GM19452 (cell line): ENCODE measurements around the gene ASTL.

Source experiments
- ATAC-seq: cut with Tn5 transposase; IDR thresholded peaks from one replicate; pipeline ENCODE4 v1.9.1; 2021; ENCODE audit not compliant: unreplicated experiment

Gene ASTL

GRCh38 chr2:96114546-96114902 is 23.8 kb downstream of the ASTL start:
- ATAC-seq, result no peak

DNA sequence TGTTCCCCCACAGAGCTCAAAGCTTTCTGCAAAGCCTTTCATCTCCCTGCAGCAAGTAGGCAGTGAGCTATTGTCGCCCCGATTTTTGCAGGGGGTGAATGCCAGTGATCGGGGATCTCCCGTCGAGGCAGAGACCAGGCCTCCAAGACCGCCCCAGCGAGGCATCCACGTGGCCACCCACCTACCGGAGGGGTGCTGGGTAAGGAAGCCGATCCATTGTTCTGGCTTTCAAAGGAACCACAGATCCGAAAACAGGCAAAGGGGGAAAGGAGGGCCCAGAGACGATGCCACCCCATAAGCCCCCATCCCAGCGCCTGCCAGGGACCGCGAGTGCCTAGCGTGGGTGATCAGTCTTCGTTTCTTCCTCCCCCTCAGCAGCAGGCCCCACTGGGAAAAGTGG is 24.4 kb downstream of the ASTL start:
- ATAC-seq, result no peak

- no peak for ATAC-seq
These were observed 25.0 kb downstream of the ASTL start for GRCh38 chr2:96113367-96113677.

- ATAC-seq, result no peak
These were observed 25.6 kb downstream of the ASTL start for GRCh38 chr2:96112501-96113366.

DNA sequence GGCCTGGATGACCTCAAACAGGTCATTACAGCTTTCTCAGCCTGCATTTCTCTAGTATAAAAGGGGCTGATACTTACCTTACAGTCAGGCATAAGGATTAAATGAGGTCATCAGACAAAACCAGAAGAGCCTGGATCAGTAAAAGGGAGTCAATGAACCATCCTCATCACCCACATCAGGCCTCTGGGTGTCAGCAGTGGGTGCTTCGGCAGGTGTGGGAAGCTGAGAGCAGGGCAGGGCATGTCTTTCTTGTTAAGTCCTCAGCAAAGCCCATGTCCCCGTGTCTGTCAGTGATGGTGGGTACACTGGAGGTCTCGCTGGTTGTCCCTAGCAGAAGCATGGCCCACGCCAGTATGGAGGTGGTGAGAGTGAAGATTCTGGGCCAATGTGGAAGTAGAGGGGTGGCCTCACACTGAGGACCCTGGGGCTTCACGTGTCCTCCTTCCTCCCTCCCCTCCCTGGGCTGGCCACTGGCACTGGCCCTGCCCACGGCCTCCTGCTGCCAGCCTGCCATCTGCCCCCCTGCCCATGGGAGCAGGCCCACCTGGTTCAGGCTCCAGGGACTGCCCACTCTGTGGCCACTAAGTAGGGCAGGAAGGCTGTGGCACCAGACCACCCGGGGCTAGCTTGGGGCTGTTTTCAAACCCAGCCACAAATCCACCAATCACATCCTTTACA is 26.3 kb downstream of the ASTL start:
- no peak for ATAC-seq

DNA sequence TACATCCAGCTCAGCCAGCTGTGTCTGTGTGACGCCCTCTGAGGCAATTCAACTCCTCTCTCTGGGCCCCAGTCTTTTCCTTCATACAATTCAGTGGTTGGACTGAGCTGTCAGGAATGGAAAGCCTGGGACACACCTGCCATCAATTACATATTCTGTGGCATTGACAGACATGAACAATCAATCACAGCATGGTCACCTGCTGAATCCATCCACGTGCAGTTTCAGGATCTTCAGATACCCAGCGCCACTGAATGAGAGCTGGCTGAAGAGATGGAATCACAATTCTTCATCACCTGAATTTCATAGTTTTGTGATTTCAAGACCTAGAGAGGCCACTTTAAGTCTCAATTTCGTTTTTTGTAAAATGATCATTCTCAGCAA is 27.1 kb downstream of the ASTL start:
- ATAC-seq, result no peak

DNA sequence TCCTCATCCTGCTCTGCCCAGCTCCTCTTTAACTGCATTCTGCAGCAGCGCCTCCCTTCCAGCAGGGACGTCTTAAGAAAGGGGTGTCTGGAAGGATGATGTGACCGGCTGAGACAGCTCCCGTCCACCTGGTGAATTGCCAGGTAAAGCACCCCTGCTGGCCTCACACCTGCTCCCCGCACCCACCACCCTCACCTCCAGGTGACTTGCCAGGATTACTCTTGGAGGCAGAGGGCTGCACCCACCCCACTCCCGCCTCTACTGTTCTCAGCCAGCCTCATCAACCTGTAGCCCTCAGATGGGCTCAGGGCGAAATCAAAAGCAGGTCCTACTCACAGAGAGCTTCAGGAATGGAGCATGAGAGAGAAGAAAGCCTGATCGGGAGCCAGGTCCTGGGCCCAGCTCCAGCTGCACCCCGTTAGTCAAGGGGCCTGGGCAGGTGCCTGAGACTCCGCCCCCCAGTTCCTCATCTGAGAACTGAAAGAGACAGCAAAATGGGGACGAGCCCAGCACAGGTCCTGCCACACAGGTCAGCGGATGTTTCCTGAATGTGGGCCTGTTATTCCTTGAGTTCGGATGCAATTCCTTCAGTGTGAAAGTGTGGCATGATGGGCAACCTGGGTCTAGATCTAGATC is 27.6 kb downstream of the ASTL start:
- no peak for ATAC-seq

- no peak for ATAC-seq
These were observed 28.3 kb downstream of the ASTL start for GRCh38 chr2:96109931-96110511.

- no peak for ATAC-seq
These were observed 29.0 kb downstream of the ASTL start for GRCh38 chr2:96109361-96109680.

GRCh38 chr2:96108541-96109360 is 29.6 kb downstream of the ASTL start:
- no peak for ATAC-seq

- no peak for ATAC-seq
These were observed 30.2 kb downstream of the ASTL start for GRCh38 chr2:96108151-96108540.

DNA sequence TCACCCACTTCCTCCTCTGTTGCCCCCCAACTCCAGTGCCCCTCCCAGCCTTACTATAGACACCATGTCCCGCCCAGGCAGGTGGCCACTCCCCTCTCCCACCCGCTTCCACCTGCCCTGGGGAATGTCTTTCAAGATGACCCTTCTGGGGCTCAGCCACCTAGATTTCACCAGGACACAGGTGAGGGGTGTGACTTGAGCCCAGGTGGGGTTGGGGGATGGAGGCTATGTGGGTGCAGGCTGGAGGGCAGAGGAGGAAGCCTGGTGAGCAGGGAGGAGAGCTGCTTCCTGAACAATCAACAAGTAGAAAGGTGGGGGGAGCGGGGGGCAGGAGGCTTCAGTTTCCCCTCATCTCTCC is 30.6 kb downstream of the ASTL start:
- no peak for ATAC-seq

DNA sequence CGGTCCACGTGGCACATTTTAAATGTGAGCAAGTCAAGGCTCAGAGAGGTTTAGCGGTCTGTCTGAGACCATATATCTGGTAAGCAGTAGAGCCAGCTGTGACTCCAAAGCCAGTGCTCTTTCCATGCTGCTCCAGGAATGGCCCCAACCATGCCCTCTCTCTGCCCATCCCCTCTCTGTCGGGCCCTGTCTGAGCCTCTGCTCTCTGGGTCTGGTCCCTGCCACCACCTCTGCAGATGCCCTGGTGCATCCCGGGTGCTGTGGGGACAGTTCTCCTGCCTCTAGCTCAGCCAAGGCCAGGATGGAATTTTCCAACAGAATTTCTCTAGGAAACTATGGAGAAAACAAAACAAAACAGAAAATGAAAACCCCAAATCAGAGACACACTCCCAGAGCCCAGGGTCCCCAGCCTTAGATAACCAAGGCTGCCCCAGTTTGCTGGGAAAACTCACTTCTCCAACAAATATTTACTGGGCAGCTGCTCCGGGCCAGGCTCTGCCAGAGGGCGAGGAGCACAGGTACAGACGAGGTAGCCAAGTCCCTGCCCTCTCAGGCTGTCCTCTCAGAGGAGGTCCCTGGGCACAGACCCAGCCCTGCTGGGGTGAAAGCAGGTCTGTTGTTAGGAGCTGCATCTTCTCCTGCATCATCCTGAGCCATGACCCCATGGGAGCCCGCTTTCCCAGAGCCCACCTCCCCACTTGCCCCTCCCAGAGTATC is 31.2 kb downstream of the ASTL start:
- no peak for ATAC-seq

GRCh38 chr2:96105994-96106715 is 32.1 kb downstream of the ASTL start:
- no peak for ATAC-seq

DNA sequence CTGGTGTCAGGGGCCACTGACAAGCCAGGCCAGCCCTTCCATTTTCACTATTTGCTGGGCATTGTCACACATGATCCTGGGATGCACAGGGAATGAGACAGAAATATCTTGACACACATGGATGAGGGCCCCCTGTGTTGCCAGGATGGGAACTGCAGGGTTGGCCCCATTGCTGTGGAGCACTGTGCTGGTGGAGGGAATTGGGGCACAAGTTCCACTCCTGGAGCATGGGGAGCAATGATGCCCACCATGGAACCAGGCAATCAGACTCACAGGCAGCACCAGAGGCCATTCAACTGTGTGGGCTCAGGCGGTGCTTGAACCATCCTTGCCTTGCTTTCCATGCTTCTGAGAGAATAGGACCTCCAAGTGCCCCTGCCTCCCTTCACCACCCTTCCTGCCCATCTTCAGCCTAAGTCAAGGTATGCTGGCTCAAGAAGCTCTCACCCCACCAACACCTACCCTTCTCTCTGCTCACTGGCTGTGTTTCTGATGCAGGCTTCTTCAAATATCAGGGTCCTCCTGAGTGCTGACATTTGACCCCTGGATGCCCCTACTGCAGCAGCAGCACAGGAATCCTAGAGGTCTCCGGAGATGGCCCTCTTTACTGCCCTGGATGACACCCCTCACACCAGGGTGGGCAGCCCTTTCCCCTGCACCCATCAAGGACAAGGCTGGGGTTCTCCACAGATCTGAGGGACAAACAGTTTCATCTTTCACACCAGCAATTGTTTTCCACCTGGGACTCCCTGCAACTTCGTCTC is 33.0 kb downstream of the ASTL start:
- no peak for ATAC-seq

GRCh38 chr2:96104487-96104861 is 33.8 kb downstream of the ASTL start:
- ATAC-seq, result no peak

GRCh38 chr2:96103761-96104486 is 34.4 kb downstream of the ASTL start:
- no peak for ATAC-seq

DNA sequence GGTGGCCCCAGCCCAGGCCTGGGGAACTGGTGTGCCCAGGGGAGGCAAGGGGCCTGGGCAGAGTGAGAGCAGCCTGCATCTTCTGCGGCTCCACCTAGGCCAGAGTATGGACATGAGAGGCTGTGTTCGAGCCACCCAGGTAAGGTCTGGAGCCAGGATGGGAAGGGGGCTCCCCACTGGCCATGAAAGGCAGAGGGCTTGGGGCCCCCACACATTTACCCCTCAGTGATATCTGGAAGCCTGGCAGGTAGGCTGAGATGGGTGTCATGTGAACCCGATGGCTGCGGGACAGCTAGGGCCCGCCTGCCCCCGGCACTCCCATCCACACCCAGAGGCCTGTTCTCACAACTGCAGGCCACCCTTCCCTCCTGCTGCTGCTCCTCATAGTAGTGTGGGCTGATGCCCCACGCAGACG is 35.1 kb downstream of the ASTL start:
- ATAC-seq, result no peak
